NCI-H2107 (cell line): ENCODE measurements around the gene CFAP77.

Source experiments
- DNase-seq: peaks from one replicate; lab custom pipeline; 2025; lab: John Stamatoyannopoulos, UW

Gene CFAP77

DNA sequence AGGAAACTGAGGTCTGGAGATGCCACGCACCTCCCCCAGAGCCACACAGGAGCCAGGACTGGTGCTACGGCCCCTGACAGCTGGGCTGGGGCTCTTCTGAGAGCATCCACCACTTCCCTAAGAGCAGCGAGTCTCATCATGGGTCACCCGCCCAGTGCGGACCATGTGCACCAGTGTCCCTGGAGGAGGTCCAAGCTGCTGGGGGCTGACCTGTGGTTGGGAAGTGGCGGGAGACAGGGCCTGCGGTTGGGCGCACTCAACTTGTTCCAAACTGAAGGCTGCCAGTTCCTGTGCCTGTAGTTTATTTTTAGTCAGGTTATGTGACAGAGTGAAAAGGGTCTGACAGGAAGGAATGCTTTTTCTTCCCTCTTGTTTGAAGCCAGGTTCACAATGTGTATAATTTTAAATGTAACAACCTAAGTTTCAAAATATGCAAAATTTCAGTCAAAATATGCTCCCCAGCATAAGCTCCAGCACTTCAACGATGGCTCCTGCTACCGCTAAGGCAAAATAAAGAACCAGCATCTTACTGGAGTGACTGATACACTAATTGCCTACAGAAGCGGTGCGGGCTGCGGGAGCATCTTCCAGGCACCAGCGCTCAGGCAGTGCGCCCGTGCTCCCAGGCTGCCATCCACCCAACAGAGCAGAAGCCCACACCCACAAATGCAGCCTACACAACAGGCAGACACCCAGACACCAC lies 187.2 kb downstream of the CFAP77 start:
- no peak for DNase-seq

GRCh38 chr9:132600326-132600984 lies 190.4 kb downstream of the CFAP77 start:
- no peak for DNase-seq

GRCh38 chr9:132602207-132602606 lies 192.2 kb downstream of the CFAP77 start:
- no peak for DNase-seq

GRCh38 chr9:132605387-132605786 lies 195.4 kb downstream of the CFAP77 start:
- DNase-seq, result no peak

- DNase-seq, result no peak
These were observed 196.1 kb downstream of the CFAP77 start for GRCh38 chr9:132606066-132606465.

DNA sequence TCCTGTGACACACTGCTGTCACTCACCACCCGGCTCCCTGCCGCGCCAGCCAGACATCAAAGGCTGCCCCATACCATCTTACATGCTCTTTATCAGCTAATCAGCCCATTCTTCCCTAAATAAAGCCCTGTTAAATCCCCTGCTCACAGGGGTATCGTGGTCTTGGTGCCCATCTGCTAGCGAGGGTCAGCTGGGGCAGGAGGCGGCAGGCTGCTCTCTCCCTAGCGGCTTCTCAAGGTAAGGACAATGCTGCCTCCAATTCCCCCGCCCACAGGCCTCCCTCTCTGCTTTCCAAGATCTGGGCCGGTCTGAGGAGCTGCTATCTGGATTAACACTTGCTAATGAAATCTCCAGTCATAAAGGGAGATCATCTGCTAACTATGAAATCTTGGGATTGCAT lies 199.2 kb downstream of the CFAP77 start:
- no peak for DNase-seq

- DNase-seq, result no peak
These were observed 199.8 kb downstream of the CFAP77 start for GRCh38 chr9:132609829-132610228.

- DNase-seq, result no peak
These were observed 200.7 kb downstream of the CFAP77 start for GRCh38 chr9:132610661-132611060.

- no peak for DNase-seq
These were observed 204.3 kb downstream of the CFAP77 start for GRCh38 chr9:132614324-132614723.

DNA sequence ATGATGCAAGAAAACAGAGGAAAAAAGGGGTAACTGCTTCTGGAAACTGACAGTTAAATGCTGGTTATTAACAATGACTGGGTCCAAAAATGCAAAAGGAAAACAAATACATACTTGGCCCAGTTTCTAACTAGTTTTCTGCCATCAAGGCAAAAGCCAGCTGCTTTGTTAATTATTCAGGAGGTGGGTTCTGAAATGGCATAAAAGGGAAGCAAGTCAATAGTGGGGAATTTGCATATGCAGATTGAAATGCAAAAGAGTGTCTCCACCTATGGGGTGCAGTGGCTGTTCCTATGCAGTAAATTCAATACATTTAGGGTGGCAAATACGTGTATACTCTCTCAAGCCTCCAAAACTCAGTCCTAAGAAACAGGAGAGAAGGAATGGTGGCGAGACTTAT lies 205.8 kb downstream of the CFAP77 start:
- no peak for DNase-seq

GRCh38 chr9:132616725-132617124 lies 206.7 kb downstream of the CFAP77 start:
- no peak for DNase-seq

- DNase-seq, result no peak
These were observed 212.1 kb downstream of the CFAP77 start for GRCh38 chr9:132622159-132622558.
